ENCODE data around the gene GPR65. TPM values are rescaled to one million over a fixed set of nuclear protein-coding genes. Genes with fewer than 3 reads are reported as not detected.

GPR65 gene
- total and polyA plus RNA-seq, 10 of the 15 experiments (the other 5 are each of a cell fraction or from before 2014, with no cell fraction given): 4.4 to 14.7 (median 9.4) TPM

GRCh38 chr14:88005978-88006851 lies 1.3 kb downstream of the GPR65 start (continued):
- TF ChIP-seq ZBTB40 (IDR thresholded peaks at IDR 0.05; ENCODE audit: borderline replicate concordance) (peak; percentile 75; the same call in 1 of the 2 replicates), CHD4 (IDR thresholded peaks at IDR 0.05) (no peak), TBL1XR1 (IDR thresholded peaks at IDR 0.05; ENCODE audit: low read depth, low read length) (peak; percentile 49; the same call in 1 of the 2 replicates), SIX5 (IDR thresholded peaks at IDR 0.05; ENCODE audit: low read depth, low read length, severe bottlenecking) (no peak), GATAD2B (conservative IDR thresholded peaks at IDR 0.05; ENCODE audit: low read depth) (0 out of 2 replicates have a peak, but pooled peaks have one; percentile 66), EZH2 (IDR thresholded peaks at IDR 0.05; ENCODE audit: borderline replicate concordance, control insufficient read depth, low read depth, low read length) (no peak), SIN3A (IDR thresholded peaks at IDR 0.05; ENCODE audit: low read depth, low read length) (0 out of 2 replicates have a peak, but pooled peaks have one; percentile 53), ESRRA (IDR thresholded peaks at IDR 0.05; ENCODE audit: low read length) (no peak), NFYA (IDR thresholded peaks at IDR 0.05; ENCODE audit: borderline replicate concordance, low read depth, low read length) (no peak), ZBTB4 (CRISPR knock-in tag; IDR thresholded peaks at IDR 0.05) (no peak), GABPA (IDR thresholded peaks at IDR 0.05; ENCODE audit: low read depth) (no peak), NFYB (IDR thresholded peaks at IDR 0.05; ENCODE audit: insufficient read depth, low read depth, low read length) (no peak), LARP7 (IDR thresholded peaks at IDR 0.05) (no peak), ATF2 (IDR thresholded peaks at IDR 0.05; ENCODE audit: low read length) (peak; percentile 61), ZNF592 (IDR thresholded peaks at IDR 0.05) (no peak)

All from GM12878 (cell line).